Non-pigmented ciliary epithelial cell (primary cell): Measurements from ENCODE around the gene CNTN5.
"Not testable (repeated sequence)": the region's sequence is repeated elsewhere in the genome, so short reads cannot be mapped to it uniquely, and the experiment has no call there.

Experiments
- DNase-seq: peaks from one replicate; pipeline ENCODE4 v3.0.0-alpha.2; 2010; ENCODE audit warnings: low read depth

The CNTN5 gene

DNA sequence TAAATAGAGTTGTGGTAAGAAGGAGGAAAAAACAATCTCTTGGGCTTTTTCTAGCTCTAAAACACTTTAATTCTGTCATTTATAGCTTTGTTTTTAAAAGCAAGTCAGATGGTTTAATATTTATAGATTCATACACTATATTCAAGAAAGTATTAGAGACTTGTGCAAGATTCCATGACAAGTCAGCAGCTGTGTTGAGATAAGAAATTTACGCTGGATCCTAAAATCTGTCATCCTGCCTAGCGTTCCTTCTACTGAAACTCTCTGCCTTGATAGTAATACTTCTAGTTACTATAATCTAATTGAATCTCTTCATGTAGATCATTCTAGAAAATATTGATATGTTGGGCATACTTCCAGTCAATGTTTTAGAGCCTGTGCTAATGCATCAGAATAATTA, 721.8 kb downstream of the CNTN5 start:
- DNase-seq = no peak

DNA sequence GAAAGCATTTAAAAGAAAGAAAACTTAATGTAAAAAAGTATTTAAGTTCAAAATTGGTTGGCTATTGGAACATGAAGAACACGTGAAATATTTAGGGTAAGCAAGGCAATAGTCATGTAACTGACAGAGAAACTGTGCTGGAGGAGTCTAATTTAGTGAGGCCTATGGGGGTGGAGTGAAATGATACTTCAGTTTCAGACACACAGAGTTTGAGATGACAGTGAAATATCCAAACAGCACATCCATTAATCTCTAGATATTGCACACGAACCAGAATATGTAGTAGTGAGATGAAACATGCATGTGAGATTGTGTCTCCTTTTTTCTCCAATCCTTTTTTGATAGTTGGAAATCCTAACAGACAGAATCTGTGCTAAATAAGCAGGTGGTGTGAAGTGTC, 739.0 kb downstream of the CNTN5 start:
- no peak for DNase-seq

DNA sequence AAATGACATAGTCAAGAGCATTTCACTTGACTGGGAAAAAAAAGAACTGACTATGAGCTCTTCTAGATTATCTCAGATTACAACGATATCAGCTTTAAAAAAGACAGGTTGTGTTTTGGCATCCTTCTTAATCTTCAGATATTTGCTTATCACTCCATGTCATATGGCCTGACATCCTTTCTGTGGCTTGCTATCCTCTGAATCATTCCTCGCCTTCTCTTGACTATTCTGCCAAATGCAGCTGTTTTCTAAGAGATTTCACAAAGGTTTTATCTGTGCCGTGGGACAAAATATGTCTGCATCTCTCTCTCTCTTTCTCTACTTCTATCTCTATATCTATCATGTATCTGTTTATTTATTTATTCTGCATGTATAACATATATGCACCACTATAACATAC, 746.1 kb downstream of the CNTN5 start:
- DNase-seq = no peak

DNA sequence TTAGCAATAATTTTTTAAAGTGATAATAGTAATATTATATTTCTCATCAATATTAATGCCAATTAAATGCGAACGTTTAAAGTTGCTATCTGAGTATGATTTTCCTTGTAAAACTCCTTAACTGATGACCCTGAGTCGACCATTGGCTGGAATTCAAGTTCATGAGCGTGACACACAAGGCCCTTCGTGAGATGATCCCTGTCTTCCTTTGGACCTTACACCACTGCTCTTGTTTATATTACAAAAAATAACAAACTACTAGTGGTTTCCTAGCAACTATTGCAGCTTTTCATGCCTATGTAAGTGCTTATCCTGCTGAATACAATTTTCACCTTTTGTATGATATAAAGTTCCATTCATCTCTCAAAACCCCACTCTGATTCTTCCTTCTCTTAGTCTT, 752.9 kb downstream of the CNTN5 start:
- peak; percentile 14 for DNase-seq

DNA sequence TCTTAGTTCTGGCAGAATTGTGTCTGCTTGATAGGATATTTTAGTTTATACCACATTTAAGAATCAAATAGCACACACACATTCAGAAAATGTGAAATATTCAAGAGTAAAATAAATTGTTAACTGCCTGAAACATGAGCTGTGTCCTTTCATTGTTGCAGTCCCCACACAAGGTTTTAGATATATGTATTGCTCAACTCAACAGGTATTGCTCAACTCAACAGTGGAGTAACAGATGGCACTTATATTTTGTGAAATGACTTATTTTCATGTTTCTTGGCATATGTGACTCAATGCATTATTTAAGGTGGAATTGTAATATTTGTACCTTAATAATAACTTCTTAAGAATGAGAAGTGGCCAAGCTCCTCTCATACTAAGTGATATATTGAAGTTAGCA, 760.3 kb downstream of the CNTN5 start:
- DNase-seq = no peak

DNA sequence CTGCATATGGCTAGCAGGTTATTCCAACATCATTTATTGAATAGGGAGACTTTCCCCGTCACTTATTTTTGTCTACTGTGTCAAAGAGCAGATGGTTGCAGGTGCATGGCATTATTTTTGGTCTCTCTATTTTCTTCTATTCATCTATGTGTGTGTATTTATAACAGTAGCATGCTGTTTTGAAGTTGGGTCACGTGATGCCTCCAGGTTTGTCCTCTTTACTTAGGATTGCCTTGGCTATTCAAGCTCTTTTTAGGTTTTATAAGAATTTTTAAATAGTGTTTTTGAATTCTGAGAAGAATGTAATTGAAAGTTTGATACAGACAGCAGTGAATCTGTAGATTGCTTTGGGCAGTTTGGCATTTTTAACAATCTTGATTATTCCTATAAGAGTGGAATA, 770.6 kb downstream of the CNTN5 start:
- no peak for DNase-seq

DNA sequence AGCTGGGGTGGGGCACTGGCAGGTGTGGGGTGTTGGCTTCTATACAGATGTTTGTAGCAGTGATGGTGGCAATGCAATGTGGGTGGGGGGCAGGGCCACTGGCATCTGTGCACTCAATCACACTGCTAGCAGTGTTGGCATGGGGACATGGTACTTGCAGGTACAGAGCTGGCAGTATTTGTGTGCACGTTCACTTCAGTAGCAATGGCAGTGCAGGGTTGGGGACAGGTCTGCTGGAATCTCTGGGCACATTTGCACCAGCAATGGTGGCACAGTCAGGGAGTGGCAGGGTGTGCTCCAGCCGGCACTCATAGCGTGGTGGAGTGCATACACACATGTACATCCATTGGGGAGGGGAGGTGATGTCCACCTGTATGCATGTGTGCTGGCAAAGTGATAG, 775.2 kb downstream of the CNTN5 start:
- no peak for DNase-seq

DNA sequence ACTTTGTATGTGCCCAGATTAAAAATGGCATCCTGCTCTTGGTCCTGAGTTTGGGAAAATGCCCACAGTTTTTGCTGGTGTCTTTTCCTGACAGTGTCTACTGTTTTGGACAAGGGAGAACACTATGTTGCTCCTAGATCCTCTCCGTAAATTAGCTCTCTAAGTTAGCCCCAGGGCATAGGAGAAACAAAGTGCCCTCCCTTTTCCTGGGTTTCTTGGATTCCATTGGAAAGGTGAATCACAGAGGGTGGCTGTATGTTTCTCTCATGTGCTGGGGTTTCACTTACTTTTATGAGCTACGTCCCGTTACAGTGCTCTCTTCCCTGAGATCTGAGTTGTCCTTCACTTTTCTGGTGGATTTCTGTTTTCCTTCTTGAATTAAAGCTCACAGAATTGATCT, 782.8 kb downstream of the CNTN5 start:
- no peak for DNase-seq

DNA sequence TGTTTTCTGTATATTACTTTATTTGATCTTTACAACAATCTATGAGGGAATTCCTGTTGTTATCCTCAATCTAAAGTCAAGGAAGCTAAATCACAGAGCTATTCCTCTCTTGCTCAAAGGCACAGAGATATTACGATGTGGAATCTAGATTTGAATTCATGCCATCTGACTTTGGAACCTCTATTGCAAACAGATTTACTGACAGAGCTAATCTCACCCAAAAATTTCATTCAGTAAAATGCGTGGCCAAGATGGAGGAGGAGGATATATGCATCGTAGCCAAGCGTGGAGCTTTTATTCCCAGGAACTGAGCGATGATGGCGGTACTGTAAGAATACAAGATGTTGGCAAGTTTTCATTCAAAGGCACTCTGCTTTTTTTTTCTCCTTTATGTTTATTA, 791.8 kb downstream of the CNTN5 start:
- DNase-seq = no peak

DNA sequence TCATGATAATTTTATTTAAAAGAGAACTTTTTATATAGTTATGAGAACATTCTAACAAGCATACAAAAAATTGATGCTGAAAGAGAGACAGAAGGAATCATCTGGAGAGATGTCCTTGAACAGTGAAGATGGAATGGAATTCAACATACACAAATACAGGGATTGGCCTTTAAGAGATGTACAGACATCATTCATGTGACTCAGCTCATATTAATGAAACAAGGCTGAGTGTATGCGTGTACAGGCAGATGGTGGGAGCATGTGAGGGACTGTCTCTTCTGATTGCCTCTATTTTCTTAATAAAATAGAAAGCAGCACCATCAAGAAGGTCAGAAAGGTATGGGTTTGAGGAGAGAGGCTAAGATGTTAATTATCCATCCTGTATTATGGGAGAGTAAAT, 793.3 kb downstream of the CNTN5 start:
- no peak for DNase-seq

DNA sequence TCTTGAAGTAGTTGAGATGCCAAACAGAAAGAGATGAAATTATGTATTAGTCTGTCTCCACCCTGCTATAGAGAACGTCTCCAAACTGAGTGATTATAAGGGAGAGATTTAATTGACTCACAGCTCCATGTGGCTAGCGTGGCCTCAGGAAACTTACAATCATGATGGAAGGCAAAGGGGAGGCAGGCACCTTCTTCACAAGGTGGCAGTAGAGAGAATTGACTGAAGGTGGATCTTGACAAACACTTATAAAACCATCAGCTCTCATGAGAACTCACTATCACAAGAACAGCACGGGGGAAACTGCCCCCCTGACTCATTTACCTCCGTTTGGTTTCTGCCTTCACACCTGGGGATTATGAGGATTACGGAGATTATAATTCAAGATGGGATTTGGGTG, 794.0 kb downstream of the CNTN5 start:
- no peak for DNase-seq

DNA sequence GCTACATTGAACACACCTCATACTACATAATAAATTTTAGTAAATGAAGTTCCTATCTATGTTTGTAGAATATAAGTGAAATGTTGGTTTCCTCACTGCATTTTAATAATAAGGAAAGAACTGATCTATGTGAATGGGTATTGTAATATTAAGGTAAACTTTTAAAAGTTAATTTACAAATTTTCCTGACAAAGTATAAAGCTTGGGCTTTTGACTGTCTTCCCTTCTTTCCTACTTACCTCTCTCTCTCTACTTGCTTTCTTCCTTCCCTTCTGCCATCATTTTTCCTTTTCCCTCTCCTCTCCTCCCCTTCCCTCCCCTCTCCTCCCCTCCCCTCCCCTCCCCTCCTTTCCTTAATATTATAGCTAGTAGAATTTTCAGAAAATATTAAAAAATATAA, 798.2 kb downstream of the CNTN5 start:
- DNase-seq = no peak

DNA sequence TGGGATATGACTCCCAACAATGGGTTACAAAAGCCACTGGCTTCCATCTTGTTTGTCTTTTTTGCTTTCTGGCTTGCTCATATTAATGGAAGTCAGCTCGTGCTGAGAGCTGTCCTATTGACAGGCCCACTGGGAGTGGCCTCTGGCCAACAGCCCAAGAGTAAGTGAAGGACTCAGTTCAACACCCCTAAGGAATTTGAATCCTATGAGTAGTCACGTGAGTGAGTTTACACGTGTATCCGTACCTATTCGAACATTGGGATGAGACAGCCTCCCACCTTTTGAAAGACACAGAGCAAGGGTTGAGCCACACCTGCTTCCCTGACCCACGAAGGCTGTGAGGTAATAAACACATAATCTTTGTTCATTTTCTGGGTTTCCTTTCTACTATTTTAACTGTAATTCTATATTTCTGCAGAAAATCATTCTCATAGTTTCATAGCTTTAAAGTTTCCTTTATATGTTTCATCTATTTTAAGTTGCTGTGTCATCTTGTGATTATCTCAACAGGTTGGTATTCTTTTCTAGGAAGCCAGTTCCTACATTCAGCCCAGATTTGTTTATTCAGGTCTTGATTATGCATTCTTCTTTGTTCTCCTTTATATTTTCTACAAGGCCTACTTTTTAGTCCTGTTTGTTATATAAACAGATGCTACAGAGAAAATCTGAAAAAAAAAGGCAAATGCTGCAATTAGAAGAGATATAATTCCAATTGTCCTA, 802.3 kb downstream of the CNTN5 start:
- DNase-seq = peak; percentile 13

DNA sequence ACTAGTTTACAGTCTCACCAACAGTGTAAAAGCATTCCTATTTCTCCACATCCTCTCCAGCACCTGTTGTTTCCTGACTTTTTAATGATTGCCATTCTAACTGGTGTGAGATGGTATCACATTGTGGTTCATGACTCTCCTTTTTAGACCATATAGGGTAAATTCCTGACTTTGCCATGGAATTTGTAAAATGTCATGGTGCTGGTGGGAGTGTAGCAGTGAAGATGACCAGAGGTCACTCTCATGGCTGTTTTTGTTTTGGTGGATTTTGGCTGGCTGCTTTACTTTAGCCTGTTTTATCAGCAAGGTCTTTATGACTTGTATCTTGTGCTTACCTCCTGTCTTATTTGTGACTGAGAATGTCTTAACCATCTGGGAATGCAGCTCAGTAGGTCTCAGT, 816.0 kb downstream of the CNTN5 start:
- DNase-seq = not testable (repeated sequence)

DNA sequence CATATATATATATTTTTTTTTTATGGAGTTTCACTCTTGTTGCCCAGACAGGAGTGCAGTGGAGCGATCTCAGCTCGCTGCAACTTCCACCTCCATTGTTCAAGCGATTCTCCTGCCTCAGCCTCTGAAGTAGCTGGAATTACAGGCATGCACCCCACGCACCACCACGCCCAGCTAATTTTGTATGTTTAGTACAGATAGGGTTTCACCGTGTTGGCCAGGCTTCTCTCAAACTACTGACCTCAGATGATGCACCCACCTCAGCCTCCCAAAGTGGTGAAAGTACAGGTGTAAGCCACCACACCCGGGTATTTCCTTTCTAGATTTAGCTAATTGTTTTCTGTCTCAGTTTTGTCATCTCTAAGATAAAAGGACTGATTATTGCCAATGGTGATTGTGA, 821.1 kb downstream of the CNTN5 start:
- DNase-seq = no peak

DNA sequence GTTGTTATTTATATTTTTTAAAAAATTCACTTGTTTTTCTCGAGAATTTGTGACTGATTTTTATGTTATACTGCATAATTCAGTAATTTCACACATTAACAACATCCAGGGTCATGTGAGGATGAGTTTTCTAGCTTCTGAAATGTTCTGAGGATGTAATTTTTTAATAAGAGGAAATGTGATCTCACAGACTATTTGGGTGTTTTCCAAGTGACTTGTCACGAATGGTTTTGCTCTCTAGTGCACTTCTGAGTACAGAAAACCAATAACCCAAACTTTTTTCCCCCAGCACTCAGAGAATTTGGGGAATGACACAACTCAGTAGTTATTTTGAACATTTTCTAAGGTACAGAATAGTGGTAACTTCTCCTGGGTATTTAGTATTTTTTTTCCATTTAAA, 845.2 kb downstream of the CNTN5 start:
- DNase-seq = peak; percentile 1

DNA sequence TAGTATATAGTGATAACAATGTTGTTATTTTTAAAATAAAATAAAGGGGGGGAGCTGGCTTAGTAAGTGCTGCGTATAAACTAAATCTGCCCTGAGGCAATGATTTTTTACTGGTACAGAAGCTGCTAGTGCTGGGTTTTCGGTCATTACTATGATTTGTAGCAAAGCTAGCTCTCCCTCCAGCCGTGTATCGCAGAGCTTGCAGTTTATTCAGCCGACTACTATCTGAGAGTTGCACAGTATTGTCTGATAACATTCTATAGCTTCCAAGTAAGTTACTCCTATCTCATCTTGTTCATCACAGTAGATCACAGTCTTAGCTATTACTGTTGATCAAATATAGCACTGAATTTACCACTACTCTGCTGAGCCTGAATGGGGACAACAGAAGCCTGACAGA, 860.9 kb downstream of the CNTN5 start:
- no peak for DNase-seq

DNA sequence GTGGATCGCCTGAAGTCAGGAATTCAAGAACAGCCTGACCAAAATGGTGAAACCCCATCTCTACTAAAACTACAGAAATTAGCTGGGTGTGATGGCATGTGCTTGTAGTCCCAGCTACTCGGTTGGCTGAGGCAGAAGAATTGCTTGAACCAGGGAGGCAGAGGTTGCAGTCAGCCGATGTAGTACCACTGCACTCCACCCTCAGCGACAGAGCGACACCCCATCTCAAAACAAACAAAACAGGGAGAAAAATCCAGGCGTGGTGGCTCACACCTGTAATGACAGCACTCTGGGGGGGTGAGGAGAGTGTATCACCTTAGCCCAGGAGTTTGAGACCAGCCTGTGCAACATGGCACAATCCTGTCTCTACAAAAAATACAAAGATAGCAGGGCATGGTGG, 864.0 kb downstream of the CNTN5 start:
- no peak for DNase-seq

DNA sequence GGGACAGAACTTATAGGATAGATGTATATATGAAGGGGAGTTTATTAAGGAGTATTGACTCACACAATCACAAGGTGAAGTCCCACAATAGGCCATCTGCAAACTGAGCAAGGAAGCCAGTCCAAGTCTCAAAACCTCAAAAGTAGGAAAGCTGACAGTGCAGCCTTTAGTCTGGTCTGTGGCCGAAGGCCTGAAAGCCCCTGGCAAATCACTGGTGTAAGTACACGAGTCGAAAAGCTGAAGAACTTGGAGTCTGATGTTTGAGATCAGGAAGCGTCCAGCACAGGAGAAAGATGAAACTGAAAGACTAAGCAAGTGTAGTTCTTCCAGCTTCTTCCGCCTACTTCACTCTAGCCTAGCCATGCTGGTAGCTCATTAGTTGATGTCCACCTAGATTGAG, 866.7 kb downstream of the CNTN5 start:
- DNase-seq = no peak

DNA sequence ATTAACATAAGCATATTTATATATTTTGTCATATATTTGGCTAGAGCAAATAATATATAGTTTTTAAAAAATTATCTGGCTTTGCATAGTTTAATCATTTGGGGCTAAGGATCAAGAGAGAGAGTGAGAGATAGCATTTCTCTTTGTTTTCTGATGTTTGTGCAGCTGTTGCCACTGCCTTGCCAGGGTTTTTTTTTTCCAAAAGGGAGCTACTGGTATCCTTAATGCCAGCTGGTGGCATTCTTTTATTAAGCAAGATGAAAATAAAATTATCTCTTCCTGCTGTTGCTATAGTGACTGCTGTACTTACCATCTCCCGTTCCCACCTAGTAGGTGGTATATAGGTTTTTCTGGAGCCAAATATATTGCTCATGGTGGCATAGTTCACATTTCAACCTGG, 873.1 kb downstream of the CNTN5 start:
- DNase-seq = no peak

DNA sequence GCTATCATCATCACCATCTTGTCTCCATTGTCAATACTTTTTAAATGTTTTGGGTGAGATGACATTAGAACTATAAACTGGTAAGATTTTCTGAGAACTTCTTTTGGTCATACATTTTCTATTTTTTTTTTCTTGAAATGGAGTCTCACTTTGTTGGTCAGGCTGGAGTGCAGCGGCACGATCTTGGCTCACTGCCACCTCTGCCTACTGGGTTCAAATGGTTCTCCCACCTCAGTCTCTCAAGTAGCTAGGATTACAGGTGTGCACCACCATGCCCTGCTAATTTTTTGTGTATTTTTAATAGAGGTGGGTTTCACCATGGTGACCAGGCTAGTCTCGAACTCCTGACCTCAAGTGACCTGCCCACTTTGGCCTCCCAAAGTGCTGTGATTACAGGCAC, 880.4 kb downstream of the CNTN5 start:
- no peak for DNase-seq

DNA sequence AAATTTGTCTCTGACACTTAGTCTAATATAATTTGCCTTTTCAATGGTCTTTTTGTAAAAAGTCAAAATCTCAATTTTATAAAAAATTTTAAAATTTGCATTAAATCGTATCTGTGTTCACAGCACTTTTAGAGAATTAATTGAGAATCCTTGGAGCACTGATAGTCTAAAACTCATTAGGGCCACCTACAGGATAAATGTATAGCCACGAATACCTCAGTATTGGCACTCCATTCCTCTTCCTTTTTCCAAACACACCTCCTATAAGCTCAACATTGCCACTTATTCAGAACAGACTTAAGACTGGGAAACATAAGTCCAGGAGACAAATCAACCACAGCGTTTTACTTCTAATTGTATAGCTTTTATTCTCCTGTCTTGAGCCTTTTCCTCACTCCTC, 890.4 kb downstream of the CNTN5 start:
- DNase-seq = no peak

DNA sequence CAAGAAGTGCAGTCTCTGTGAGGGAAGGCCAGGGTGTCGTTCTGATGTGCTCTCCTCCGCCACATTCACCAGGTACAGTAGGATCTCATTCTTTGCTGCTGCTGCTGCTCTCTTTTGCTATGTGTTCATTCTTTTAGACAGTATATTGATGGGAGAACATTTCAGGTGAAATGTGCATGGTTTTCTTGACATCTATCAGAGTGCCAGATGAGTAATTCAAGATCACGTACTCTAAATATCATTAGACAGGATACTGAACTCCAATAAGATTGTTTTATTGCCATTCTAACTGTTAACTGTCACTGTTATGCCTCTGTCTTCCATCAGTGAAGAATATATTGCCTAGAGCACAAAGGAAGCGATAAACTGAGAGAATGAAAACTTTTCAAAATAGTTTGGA, 895.3 kb downstream of the CNTN5 start:
- DNase-seq = no peak

DNA sequence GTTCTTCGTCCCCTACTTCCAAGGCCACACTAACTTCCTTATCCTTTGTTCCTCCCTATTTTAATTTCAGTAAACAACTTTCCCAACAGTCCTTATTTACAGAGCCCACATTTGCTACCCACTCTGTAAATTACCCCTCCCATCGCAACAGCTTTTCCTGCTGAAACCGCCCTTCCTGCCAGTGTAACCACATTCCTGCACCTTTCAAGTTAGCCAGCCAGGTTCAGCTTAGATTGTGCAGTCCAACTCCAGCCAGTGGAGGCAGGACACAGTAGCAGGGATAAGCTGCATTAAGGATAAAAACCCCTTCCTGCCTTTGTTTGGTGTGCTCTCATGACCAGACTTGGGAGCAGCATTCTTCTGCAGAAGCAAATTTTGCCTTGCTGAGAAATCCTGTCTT, 898.0 kb downstream of the CNTN5 start:
- no peak for DNase-seq

DNA sequence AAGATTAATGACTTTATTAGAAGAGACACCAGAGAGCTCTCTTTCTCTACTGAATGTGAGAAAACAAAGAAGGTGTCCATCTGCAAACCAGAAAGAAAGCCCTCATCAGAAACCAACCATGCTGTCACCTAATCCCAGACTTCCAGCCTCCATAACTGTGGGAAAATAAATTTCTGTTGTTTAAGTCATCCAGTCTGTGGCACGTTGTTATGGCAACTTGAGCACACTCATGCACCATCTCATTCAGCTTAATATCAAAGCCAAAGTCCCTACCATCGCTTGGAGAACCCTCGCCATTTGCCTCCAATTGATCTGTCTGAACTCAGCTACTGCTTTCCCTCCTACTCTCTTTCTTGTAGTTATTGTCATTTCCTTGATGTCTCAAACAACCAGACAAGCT, 900.2 kb downstream of the CNTN5 start:
- DNase-seq = no peak
